Measurements from ENCODE around the gene CAMK2N2. TPM values are rescaled to one million over a fixed set of nuclear protein-coding genes. Genes with fewer than 3 reads are reported as not detected.

Gene CAMK2N2
- total RNA-seq, 1 experiment from 2014 or later, result 6.1 TPM

DNA sequence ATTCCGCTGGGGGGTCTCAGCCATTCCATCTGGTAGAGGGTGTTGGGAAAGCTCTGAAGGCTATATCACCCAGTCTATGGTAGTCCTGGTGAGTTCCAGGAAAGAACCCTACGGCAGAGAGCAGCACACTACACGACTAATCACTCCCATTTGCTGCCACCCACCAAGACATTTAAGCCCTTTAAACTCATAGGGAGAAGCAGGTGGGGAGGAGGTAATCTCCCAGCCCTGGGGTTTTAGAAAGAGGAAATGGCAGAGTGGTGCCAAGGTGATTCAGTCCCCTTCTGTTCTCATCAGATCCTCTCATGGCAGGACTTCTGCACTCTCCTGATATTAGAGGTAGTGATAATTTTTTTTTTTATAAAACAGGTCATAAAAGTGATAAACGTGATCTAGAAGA is 42.5 kb downstream of the CAMK2N2 start:
- ChIA-PET POLR2A (no interaction called here), CTCF (interaction anchor here (0.6 kb wide), 1 partner anchor 8 kb away, joined by 6 read pairs; no protein-coding TSS in a partner anchor)
- DNase-seq (ENCODE audit: unreplicated experiment), result no peak
- no peak overlapping the region for H3K27ac Mint-ChIP-seq (ENCODE audit: low read depth, unreplicated experiment)
- no TSS peak for BruUV-seq (replicated peaks)
- H3K27me3 Mint-ChIP-seq (ENCODE audit: insufficient read depth, unreplicated experiment), result no peaks in the 10 kb centered on the region
- no peak overlapping the region for H3K4me3 Mint-ChIP-seq (ENCODE audit: unreplicated experiment)
- TF ChIP-seq, protein P1, sequence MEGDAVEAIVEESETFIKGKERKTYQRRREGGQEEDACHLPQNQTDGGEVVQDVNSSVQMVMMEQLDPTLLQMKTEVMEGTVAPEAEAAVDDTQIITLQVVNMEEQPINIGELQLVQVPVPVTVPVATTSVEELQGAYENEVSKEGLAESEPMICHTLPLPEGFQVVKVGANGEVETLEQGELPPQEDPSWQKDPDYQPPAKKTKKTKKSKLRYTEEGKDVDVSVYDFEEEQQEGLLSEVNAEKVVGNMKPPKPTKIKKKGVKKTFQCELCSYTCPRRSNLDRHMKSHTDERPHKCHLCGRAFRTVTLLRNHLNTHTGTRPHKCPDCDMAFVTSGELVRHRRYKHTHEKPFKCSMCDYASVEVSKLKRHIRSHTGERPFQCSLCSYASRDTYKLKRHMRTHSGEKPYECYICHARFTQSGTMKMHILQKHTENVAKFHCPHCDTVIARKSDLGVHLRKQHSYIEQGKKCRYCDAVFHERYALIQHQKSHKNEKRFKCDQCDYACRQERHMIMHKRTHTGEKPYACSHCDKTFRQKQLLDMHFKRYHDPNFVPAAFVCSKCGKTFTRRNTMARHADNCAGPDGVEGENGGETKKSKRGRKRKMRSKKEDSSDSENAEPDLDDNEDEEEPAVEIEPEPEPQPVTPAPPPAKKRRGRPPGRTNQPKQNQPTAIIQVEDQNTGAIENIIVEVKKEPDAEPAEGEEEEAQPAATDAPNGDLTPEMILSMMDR (IDR thresholded peaks at IDR 0.05; ENCODE audit: unreplicated experiment), result no peak
- H3K9me3 Mint-ChIP-seq (ENCODE audit: unreplicated experiment), result no peaks in the 10 kb centered on the region
- no peaks in the 10 kb centered on the region for H3K36me3 Mint-ChIP-seq (ENCODE audit: insufficient read depth, unreplicated experiment)
- no peaks in the 10 kb centered on the region for H3K4me1 Mint-ChIP-seq (ENCODE audit: insufficient read depth, unreplicated experiment)
- intact Hi-C loops (cut with micrococcal nuclease), result no loop called here

- Mint-ChIP-seq H3K4me1 (ENCODE audit: insufficient read depth, unreplicated experiment) (no peaks in the 10 kb centered on the region), H3K27me3 (ENCODE audit: insufficient read depth, unreplicated experiment) (peaks cover 13% of the 10 kb centered on the region), H3K4me3 (ENCODE audit: unreplicated experiment) (no peak overlapping the region), H3K27ac (ENCODE audit: low read depth, unreplicated experiment) (no peak overlapping the region), H3K9me3 (ENCODE audit: unreplicated experiment) (no peaks in the 10 kb centered on the region), H3K36me3 (ENCODE audit: insufficient read depth, unreplicated experiment) (no peaks in the 10 kb centered on the region)
- ChIA-PET CTCF (interaction anchor here (0.7 to 2.2 kb wide), 3 partner anchors 10 to 16 kb away, joined by 3 to 9 read pairs (median 4); no protein-coding TSS in a partner anchor), POLR2A (no interaction called here)
- intact Hi-C loops (cut with micrococcal nuclease), result no loop called here
- no TSS peak for BruUV-seq (replicated peaks)
- DNase-seq (ENCODE audit: unreplicated experiment), result no peak
- TF ChIP-seq, protein P1 (IDR thresholded peaks at IDR 0.05; ENCODE audit: unreplicated experiment), result no peak
These were observed 49.6 kb downstream of the CAMK2N2 start for GRCh38 chr3:184211718-184212117.

DNA sequence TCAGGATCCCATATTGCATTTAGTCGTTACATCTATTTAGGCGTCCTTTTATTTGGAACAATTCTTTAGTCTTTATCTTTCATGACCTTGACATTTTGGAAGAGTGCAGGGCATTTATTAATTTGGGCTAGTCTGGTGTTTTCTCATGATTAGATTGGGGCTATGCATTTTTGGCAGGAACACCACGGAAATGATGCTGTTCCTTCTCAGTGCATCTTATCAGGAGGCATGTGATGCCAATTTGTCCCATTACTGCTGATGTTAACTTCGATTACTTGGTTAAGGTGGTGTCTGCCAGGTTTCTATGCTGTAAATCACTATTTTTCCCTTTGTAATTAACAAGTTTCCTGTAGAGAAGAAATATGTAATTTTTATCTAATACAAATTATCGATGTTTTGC is 50.1 kb downstream of the CAMK2N2 start:
- Mint-ChIP-seq H3K4me1 (ENCODE audit: insufficient read depth, unreplicated experiment) (no peaks in the 10 kb centered on the region), H3K4me3 (ENCODE audit: unreplicated experiment) (no peak overlapping the region), H3K9me3 (ENCODE audit: unreplicated experiment) (no peaks in the 10 kb centered on the region), H3K27me3 (ENCODE audit: insufficient read depth, unreplicated experiment) (peaks cover 17% of the 10 kb centered on the region), H3K36me3 (ENCODE audit: insufficient read depth, unreplicated experiment) (no peaks in the 10 kb centered on the region), H3K27ac (ENCODE audit: low read depth, unreplicated experiment) (no peak overlapping the region)
- CTCF ChIA-PET, result interaction anchor here (0.7 to 2.2 kb wide), 3 partner anchors 11 to 678 kb away, joined by 4 to 9 read pairs (median 5); no protein-coding TSS in a partner anchor
- BruUV-seq (replicated peaks), result no TSS peak
- TF ChIP-seq, protein P1 (IDR thresholded peaks at IDR 0.05; ENCODE audit: unreplicated experiment), result no peak
- intact Hi-C loops (cut with micrococcal nuclease), result no loop called here
- POLR2A ChIA-PET, result no interaction called here
- DNase-seq (ENCODE audit: unreplicated experiment), result no peak

Small RNAs within 50 kb of the gene (microRNA-seq; reads per million reads assigned to microRNA genes)
- 0.53 reads per million for gene MIR1224

Other genes with a start within 250 kb of the CAMK2N2 start
- gene ABCC5, start 243.7 kb downstream of the CAMK2N2 start, total RNA-seq (2022), result 16.5 and 17.9 TPM in 2 replicates
- not detected in 2 replicates for gene HTR3D, start 229.8 kb downstream of the CAMK2N2 start, total RNA-seq (2022)
- gene HTR3C, start 208.5 kb downstream of the CAMK2N2 start, total RNA-seq (2022), result not detected in 2 replicates
- gene HTR3E, start 164.5 kb downstream of the CAMK2N2 start, total RNA-seq (2022), result not detected in 2 replicates
- gene EIF2B5, start 126.2 kb downstream of the CAMK2N2 start, total RNA-seq (2022), result 33.8 and 36.1 TPM in 2 replicates
- 73.4 and 74.5 TPM in 2 replicates for gene DVL3, start 106.2 kb downstream of the CAMK2N2 start, total RNA-seq (2022)
- 280 and 301 TPM in 2 replicates for gene AP2M1, start 86.7 kb downstream of the CAMK2N2 start, total RNA-seq (2022)
- 62.7 and 73.9 TPM in 2 replicates for gene ABCF3, start 75.4 kb downstream of the CAMK2N2 start, total RNA-seq (2022)
- gene VWA5B2, start 32.0 kb downstream of the CAMK2N2 start, total RNA-seq (2022), result not detected in 2 replicates
- gene ALG3, start 12.6 kb downstream of the CAMK2N2 start, total RNA-seq (2022), result 60.4 and 77.8 TPM in 2 replicates
- 4.9 and 10.1 TPM in 2 replicates for gene EEF1AKMT4, start 11.9 kb downstream of the CAMK2N2 start, total RNA-seq (2022)
- not detected in 2 replicates for gene ECE2, start 14.5 kb upstream of the CAMK2N2 start, total RNA-seq (2022)
- 275 and 284 TPM in 2 replicates for gene PSMD2, start 37.7 kb upstream of the CAMK2N2 start, total RNA-seq (2022)
- 522 and 536 TPM in 2 replicates for gene EIF4G1, start 53.1 kb upstream of the CAMK2N2 start, total RNA-seq (2022)
- gene FAM131A, start 76.0 kb upstream of the CAMK2N2 start, total RNA-seq (2022), result 11.1 and 12.9 TPM in 2 replicates
- 4.5 and 5.5 TPM in 2 replicates for gene CLCN2, start 100.1 kb upstream of the CAMK2N2 start, total RNA-seq (2022)
- gene POLR2H, start 100.2 kb upstream of the CAMK2N2 start, total RNA-seq (2022), result 81.5 and 91.5 TPM in 2 replicates
- not detected in 2 replicates for gene THPO, start 116.7 kb upstream of the CAMK2N2 start, total RNA-seq (2022)
- not detected in 2 replicates for gene CHRD, start 118.5 kb upstream of the CAMK2N2 start, total RNA-seq (2022)

Data from MCF 10A (cell line).